GM23338 (cell line): ENCODE measurements around the gene SNX5. TPM values are rescaled to one million over a fixed set of nuclear protein-coding genes. Genes with fewer than 3 reads are reported as not detected.

ENCODE experiments used
- ATAC-seq: fragments of 200-7000 bp; cut with Tn5 transposase; 3 replicates; pipeline ENCODE4 v1.9.1; 2020
- DNase-seq: peaks from one replicate; pipeline ENCODE4 v3.0.0-alpha.2; 2015; ENCODE audit warnings: low spot score
- H2AFZ ChIP-seq: fragments of 200-600 bp; sonication (generic); 2 replicates; pipeline ENCODE4 v1.8.0; 2016; ENCODE audit warnings: antibody characterized with exemption, mild to moderate bottlenecking, moderate library complexity
- H3F3A ChIP-seq: fragments of 200-600 bp; sonication (generic); replicated peaks from 2 replicates; pipeline ENCODE4 v1.8.0; 2017; ENCODE audit warnings: antibody characterized with exemption, mixed run types, low read depth
- H3K27ac ChIP-seq: fragments of 200-600 bp; sonication (generic); 2 replicates; pipeline ENCODE4 v1.6.1; 2016; ENCODE audit warnings: low read depth
- H3K27me3 ChIP-seq: fragments of 200-600 bp; sonication (generic); 2 replicates; pipeline ENCODE4 v1.8.0; 2016; ENCODE audit warnings: mild to moderate bottlenecking, mixed run types, moderate library complexity; ENCODE audit not compliant: insufficient read depth
- H3K36me3 ChIP-seq: fragments of 200-600 bp; sonication (generic); 2 replicates; pipeline ENCODE4 v1.8.0; 2016; ENCODE audit warnings: mild to moderate bottlenecking; ENCODE audit not compliant: insufficient read depth
- H3K4me1 ChIP-seq: fragments of 200-600 bp; sonication (generic); 2 replicates; pipeline ENCODE4 v1.8.0; 2016; ENCODE audit warnings: mild to moderate bottlenecking, moderate library complexity; ENCODE audit not compliant: insufficient read depth
- H3K4me2 ChIP-seq: fragments of 200-600 bp; sonication (generic); 2 replicates; pipeline ENCODE4 v1.7.1; 2017; ENCODE audit warnings: mixed run types
- H3K4me3 ChIP-seq: fragments of 200-600 bp; sonication (generic); 2 replicates; pipeline ENCODE4 v1.6.1; 2016; ENCODE audit warnings: mixed run types
- H3K79me2 ChIP-seq: fragments of 200-600 bp; sonication (generic); replicated peaks from 2 replicates; pipeline ENCODE4 v1.8.0; 2017; ENCODE audit warnings: mild to moderate bottlenecking; ENCODE audit not compliant: insufficient read depth
- H3K9me2 ChIP-seq: fragments of 200-600 bp; sonication (generic); 2 replicates; pipeline ENCODE4 v1.8.0; 2017; ENCODE audit not compliant: insufficient read depth
- H4K20me1 ChIP-seq: fragments of 200-600 bp; sonication (generic); replicated peaks from 2 replicates; pipeline ENCODE4 v1.8.0; 2017; ENCODE audit warnings: mild to moderate bottlenecking; ENCODE audit not compliant: insufficient read depth
- H3K27ac Mint-ChIP-seq: 2 replicates; pipeline ENCODE4 v1.8.0; 2020; ENCODE audit warnings: inconsistent platforms, mild to moderate bottlenecking, moderate library complexity, mixed read lengths
- H3K27me3 Mint-ChIP-seq: 3 replicates; pipeline ENCODE4 v1.8.0; 2022; ENCODE audit warnings: low read depth, mild to moderate bottlenecking, moderate library complexity, mixed read lengths, inconsistent platforms; ENCODE audit not compliant: insufficient read depth, poor library complexity
- H3K36me3 Mint-ChIP-seq: 3 replicates; pipeline ENCODE4 v1.8.0; 2021; ENCODE audit warnings: low read depth, mild to moderate bottlenecking, inconsistent platforms, moderate library complexity, mixed read lengths
- H3K4me1 Mint-ChIP-seq: 3 replicates; pipeline ENCODE4 v1.8.0; 2020; ENCODE audit warnings: mild to moderate bottlenecking, inconsistent platforms, mixed read lengths
- H3K4me3 Mint-ChIP-seq: 3 replicates; pipeline ENCODE4 v1.8.0; 2021; ENCODE audit warnings: moderate library complexity, mild to moderate bottlenecking, inconsistent platforms, mixed read lengths
- H3K9me3 Mint-ChIP-seq: 3 replicates; pipeline ENCODE4 v1.8.0; 2020; ENCODE audit warnings: moderate library complexity, mild to moderate bottlenecking, inconsistent platforms, mixed read lengths
- CREB1 ChIP-seq: fragments of 250-450 bp; sonication (Bioruptor Pico); IDR thresholded peaks from 2 replicates; pipeline ENCODE4 v1.5.0; 2020; ENCODE audit warnings: low read depth, mild to moderate bottlenecking, moderate library complexity
- CTCF ChIP-seq, 2 experiments: fragments of 200-600 bp in 1 of 2; sonication (generic) in 1 of 2; conservative IDR thresholded peaks; 2 replicates each; pipeline versions ENCODE4 v1.5.1 to v1.6.1; 2016 to 2017; ENCODE audit warnings: antibody characterized with exemption in 2 of 2, low read depth in 2 of 2, mild to moderate bottlenecking in 2 of 2, moderate library complexity in 1 of 2
- ETS1 ChIP-seq: IDR thresholded peaks from 2 replicates; pipeline ENCODE4 v1.6.1; 2016; ENCODE audit warnings: antibody characterized with exemption
- EZH2 ChIP-seq: fragments of 200-600 bp; sonication (generic); IDR thresholded peaks from one replicate; pipeline ENCODE4 v1.8.0; 2017; ENCODE audit warnings: antibody characterized with exemption, mild to moderate bottlenecking, low read depth; ENCODE audit not compliant: unreplicated experiment
- EZH2phosphoT487 ChIP-seq: fragments of 200-600 bp; sonication (generic); IDR thresholded peaks from one replicate; pipeline ENCODE4 v1.8.1; 2018; ENCODE audit warnings: antibody characterized with exemption; ENCODE audit not compliant: unreplicated experiment
- JUNB ChIP-seq: IDR thresholded peaks from one replicate; pipeline ENCODE4 v1.6.1; 2016; ENCODE audit warnings: antibody characterized with exemption; ENCODE audit not compliant: unreplicated experiment
- NANOG ChIP-seq: IDR thresholded peaks from 2 replicates; pipeline ENCODE4 v1.6.1; 2016; ENCODE audit warnings: antibody characterized with exemption, borderline replicate concordance
- POLR2AphosphoS5 ChIP-seq: IDR thresholded peaks from 2 replicates; pipeline ENCODE4 v1.6.1; 2016; ENCODE audit warnings: antibody characterized with exemption, low read depth
- REST ChIP-seq: IDR thresholded peaks from one replicate; pipeline ENCODE4 v1.6.1; 2018; ENCODE audit warnings: antibody characterized with exemption; ENCODE audit not compliant: unreplicated experiment
- STAT1 ChIP-seq: IDR thresholded peaks from one replicate; pipeline ENCODE4 v1.6.1; 2016; ENCODE audit warnings: antibody characterized with exemption; ENCODE audit not compliant: unreplicated experiment
- ZNF114 ChIP-seq: fragments of 250-450 bp; sonication (Bioruptor Pico); IDR thresholded peaks from 2 replicates; pipeline ENCODE4 v1.5.0; 2020; ENCODE audit warnings: mild to moderate bottlenecking, moderate library complexity
- ZNF331 ChIP-seq: fragments of 250-450 bp; sonication (Bioruptor Pico); IDR thresholded peaks from 2 replicates; pipeline ENCODE4 v1.5.0; 2020; ENCODE audit warnings: low read depth, mild to moderate bottlenecking, moderate library complexity
- polyA plus RNA-seq: library from polyadenylated mRNA; unstranded; fragments of >200 nt; fragmentation: Nextera tagmentation; extraction: Ambion mirVana; gene quantifications from 2 replicates; pipeline ENCODE4 v1.2.1, GENCODE V29; 2016
- total RNA-seq: library from RNA; depleted of rRNA; stranded (reverse); fragments of >200 nt; shearing (Covaris generic); gene quantifications from 2 replicates; pipeline ENCODE4 v1.2.3, GENCODE V29; 2014

SNX5 gene
- total and polyA plus RNA-seq, 2 experiments from 2014 or later: 167 to 287 TPM

GRCh38 chr20:17992847-17993513 is 24.4 kb upstream of the SNX5 start:
- Histone ChIP-seq H3F3A (0 out of 2 replicates have a peak, but pooled peaks cover 6% of the 10 kb centered on the region), H3K9me2 (no peaks in the 10 kb centered on the region), H3K4me1 (no peaks in the 10 kb centered on the region), H4K20me1 (no peaks in the 10 kb centered on the region; the same call in 1 of the 2 replicates), H3K27me3 (no peaks in the 10 kb centered on the region), H3K79me2 (peaks cover 8% of the 10 kb centered on the region), H3K36me3 (peaks cover 26% of the 10 kb centered on the region; the same call in 1 of the 2 replicates), H3K27ac (no peak overlapping the region), H3K4me2 (no peak overlapping the region), H2AFZ (no peak overlapping the region), H3K4me3 (no peak overlapping the region)
- Mint-ChIP-seq H3K4me1 (peaks cover 13% of the 10 kb centered on the region), H3K27ac (no peak overlapping the region), H3K27me3 (no peaks in the 10 kb centered on the region), H3K4me3 (no peak overlapping the region), H3K9me3 (no peaks in the 10 kb centered on the region), H3K36me3 (peaks cover 26% of the 10 kb centered on the region)
- DNase-seq (no peak), ATAC-seq (no peak)
- TF ChIP-seq ZNF331 (CRISPR knock-in tag): no peak
- no peak for TF ChIP-seq EZH2phosphoT487
- no peak for TF ChIP-seq STAT1
- no peak for TF ChIP-seq CREB1

- H3K9me3 Mint-ChIP-seq: no peaks in the 10 kb centered on the region
- no peaks in the 10 kb centered on the region for H3K27me3 Mint-ChIP-seq
- no peak overlapping the region for H3K4me3 ChIP-seq
- no peaks in the 10 kb centered on the region for H3K9me2 ChIP-seq
- H3K79me2 ChIP-seq: peaks cover 15% of the 10 kb centered on the region
- H3K4me2 ChIP-seq: no peak overlapping the region
- H3K27me3 ChIP-seq: no peaks in the 10 kb centered on the region
- H3K4me1 Mint-ChIP-seq: peaks cover 9% of the 10 kb centered on the region; the same call in 2 of the 3 replicates
- ATAC-seq (no peak), DNase-seq (no peak)
- H2AFZ ChIP-seq: no peak overlapping the region
- 0 out of 2 replicates have a peak, but pooled peaks cover 6% of the 10 kb centered on the region for H3F3A ChIP-seq
- H3K36me3 Mint-ChIP-seq: peaks cover 32% of the 10 kb centered on the region
- H3K27ac Mint-ChIP-seq: no peak overlapping the region
- no peak overlapping the region for H3K4me3 Mint-ChIP-seq
- no peak overlapping the region; the same call in 1 of the 2 replicates for H3K27ac ChIP-seq
- H3K4me1 ChIP-seq: no peaks in the 10 kb centered on the region
- no peaks in the 10 kb centered on the region; the same call in none of the 2 replicates for H4K20me1 ChIP-seq
- peaks cover 26% of the 10 kb centered on the region; the same call in 1 of the 2 replicates for H3K36me3 ChIP-seq
- no peak for TF ChIP-seq ZNF114 (CRISPR knock-in tag)
- no peak for TF ChIP-seq CREB1
- TF ChIP-seq CTCF (conservative IDR thresholded peaks at IDR 0.05; ENCODE audit: low read depth in 2 of 2): no peak
- TF ChIP-seq EZH2: no peak
- no peak for TF ChIP-seq JUNB
- TF ChIP-seq ZNF331 (CRISPR knock-in tag): no peak
- TF ChIP-seq POLR2AphosphoS5: no peak
- no peak for TF ChIP-seq EZH2phosphoT487
- TF ChIP-seq NANOG: no peak
- TF ChIP-seq ETS1: no peak
- TF ChIP-seq STAT1: no peak
- no peak for TF ChIP-seq REST
Measured at GRCh38 chr20:17992224-17992637, 23.6 kb upstream of the SNX5 start.
